Rectal smooth muscle tissue (tissue), 1 donor: ENCODE data around the gene ZFYVE28.
"Not testable (repeated sequence)": the region's sequence is repeated elsewhere in the genome, so short reads cannot be mapped to it uniquely, and the experiment has no call there.

ENCODE experiments used
- H3K27ac ChIP-seq: one replicate; pipeline ENCODE4 v1.7.0; 2013; ENCODE audit warnings: low read depth, low read length, inconsistent platforms
- H3K27me3 ChIP-seq: one replicate; pipeline ENCODE4 v1.7.0; 2013; ENCODE audit warnings: low read length; ENCODE audit not compliant: control insufficient read depth, insufficient read depth
- H3K36me3 ChIP-seq: one replicate; pipeline ENCODE4 v1.7.0; 2013; ENCODE audit warnings: low read length; ENCODE audit not compliant: control insufficient read depth, insufficient read depth
- H3K4me1 ChIP-seq: one replicate; pipeline ENCODE4 v1.7.0; 2013; ENCODE audit warnings: low read length; ENCODE audit not compliant: control insufficient read depth, insufficient read depth
- H3K4me3 ChIP-seq: one replicate; pipeline ENCODE4 v1.7.0; 2013; ENCODE audit warnings: low read length
- H3K9ac ChIP-seq: one replicate; pipeline ENCODE4 v1.7.0; 2013; ENCODE audit warnings: low read length

Gene ZFYVE28

GRCh38 chr4:2222838-2223237 is 195.6 kb downstream of the ZFYVE28 start:
- no peaks in the 10 kb centered on the region for H3K27me3 ChIP-seq
- H3K4me1 ChIP-seq: no peaks in the 10 kb centered on the region

DNA sequence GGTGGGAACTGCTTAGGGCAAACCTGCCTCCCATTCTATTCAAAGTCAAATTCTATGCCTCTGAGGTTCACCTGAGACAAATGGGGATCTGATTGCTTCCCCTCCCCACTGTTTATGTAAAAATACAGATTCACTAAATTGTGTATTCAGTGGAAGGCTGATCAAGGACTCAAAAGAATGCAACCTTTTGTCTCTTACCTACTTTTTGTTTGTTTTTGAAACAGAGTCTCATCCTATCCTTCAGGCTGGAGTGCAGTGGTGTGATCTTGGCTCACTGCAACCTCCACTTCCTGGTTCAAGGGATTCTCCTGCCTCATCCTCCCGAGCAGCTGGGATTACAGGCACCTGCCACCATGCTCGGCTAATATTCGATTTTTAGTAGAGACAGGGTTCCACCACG is 197.1 kb downstream of the ZFYVE28 start:
- H3K27me3 ChIP-seq: not testable (repeated sequence)

More at GRCh38 chr4:2222838-2223237, 195.6 kb downstream of the ZFYVE28 start:
- Histone ChIP-seq H3K4me3 (no peak overlapping the region), H3K9ac (no peak overlapping the region), H3K36me3 (peaks cover 6% of the 10 kb centered on the region), H3K27ac (no peak overlapping the region)

DNA sequence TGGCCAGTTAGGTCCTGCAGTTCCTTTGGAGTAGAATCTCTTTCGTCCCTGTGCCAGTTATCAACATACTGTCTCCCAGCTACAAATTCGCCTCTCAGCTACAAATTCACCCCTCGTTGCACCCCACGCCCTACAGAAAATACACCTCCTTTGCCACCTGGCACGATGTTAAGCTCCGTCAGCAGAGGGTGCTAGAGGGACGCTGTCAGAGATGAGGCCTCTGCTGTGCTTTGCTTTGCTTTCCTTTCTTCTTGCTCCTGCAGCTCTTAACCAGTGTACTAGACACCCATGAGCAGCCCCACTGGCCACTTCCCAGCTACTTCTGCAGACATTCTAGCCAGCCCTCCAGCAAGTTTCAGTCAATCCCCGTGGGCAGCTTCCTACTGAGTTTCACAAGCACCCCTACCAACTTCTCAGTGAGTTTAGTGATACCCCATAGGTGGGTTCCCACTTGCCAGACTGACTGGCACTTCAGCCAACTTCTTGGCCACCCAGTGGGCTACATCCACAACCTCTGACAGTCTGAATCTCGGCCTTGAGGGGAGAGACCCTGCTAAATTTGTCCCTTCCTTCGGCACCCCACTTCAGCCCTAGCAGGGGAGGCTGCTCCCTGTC is 198.3 kb downstream of the ZFYVE28 start:
- Histone ChIP-seq H3K9ac (no peak overlapping the region), H3K27me3 (no peaks in the 10 kb centered on the region), H3K27ac (no peak overlapping the region), H3K4me3 (no peak overlapping the region), H3K36me3 (no peaks in the 10 kb centered on the region), H3K4me1 (no peaks in the 10 kb centered on the region)

More for the DNA sequence above, 197.1 kb downstream of the ZFYVE28 start:
- not testable (repeated sequence) for H3K36me3 ChIP-seq, H3K4me1 ChIP-seq, H3K9ac ChIP-seq, H3K27ac ChIP-seq, H3K4me3 ChIP-seq
